ENCODE data around the gene NFYA.

DNA sequence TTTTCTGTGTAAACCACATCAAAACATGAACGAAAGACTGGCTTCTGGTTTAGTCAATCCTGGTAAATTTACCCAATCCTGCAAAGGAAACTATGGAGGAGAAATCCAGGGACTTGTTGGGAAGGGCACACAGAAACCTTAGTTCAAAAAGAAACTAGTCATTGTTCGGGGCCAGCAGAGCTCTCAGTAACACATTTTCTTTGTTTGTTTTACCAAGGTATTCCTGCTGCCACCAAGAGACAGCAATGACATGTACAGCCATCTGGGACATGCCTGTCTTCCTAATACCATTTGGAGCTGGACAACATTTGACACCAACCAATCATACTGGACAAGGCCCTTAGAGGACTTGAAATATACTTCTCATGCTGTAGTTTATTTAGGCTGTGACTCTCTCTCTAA lies 8.9 kb upstream of the NFYA start:
- TF ChIP-seq, protein P1, sequence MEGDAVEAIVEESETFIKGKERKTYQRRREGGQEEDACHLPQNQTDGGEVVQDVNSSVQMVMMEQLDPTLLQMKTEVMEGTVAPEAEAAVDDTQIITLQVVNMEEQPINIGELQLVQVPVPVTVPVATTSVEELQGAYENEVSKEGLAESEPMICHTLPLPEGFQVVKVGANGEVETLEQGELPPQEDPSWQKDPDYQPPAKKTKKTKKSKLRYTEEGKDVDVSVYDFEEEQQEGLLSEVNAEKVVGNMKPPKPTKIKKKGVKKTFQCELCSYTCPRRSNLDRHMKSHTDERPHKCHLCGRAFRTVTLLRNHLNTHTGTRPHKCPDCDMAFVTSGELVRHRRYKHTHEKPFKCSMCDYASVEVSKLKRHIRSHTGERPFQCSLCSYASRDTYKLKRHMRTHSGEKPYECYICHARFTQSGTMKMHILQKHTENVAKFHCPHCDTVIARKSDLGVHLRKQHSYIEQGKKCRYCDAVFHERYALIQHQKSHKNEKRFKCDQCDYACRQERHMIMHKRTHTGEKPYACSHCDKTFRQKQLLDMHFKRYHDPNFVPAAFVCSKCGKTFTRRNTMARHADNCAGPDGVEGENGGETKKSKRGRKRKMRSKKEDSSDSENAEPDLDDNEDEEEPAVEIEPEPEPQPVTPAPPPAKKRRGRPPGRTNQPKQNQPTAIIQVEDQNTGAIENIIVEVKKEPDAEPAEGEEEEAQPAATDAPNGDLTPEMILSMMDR (conservative IDR thresholded peaks at IDR 0.05), result no peak
- TF ChIP-seq EZH2 (IDR thresholded peaks at IDR 0.05; ENCODE audit: low read depth), result no peak
